H1 (cell line): ENCODE results near the gene SPRR4. TPM values are rescaled to one million over a fixed set of nuclear protein-coding genes. Genes with fewer than 3 reads are reported as not detected.

ENCODE experiments used
- CTCF ChIA-PET: fragments of 300-600 bp; sonication (Branson Sonifier 250); formaldehyde crosslinking; loops from one replicate; lab custom pipeline; 2021; ENCODE audit not compliant: partially characterized antibody; lab: Charles Lee
- POLR2A ChIA-PET: fragments of 300-600 bp; sonication (Branson Sonifier 250); formaldehyde crosslinking; loops from one replicate; lab custom pipeline; 2021; ENCODE audit warnings: inconsistent platforms; ENCODE audit not compliant: partially characterized antibody; lab: Charles Lee
- DNase-seq, 2 experiments: peaks; one replicate each; pipeline versions ENCODE4 v3.0.0 to v3.0.0-alpha.2; 2010 to 2022; ENCODE audit warnings: low spot score in 2 of 2, low read depth in 1 of 2, mixed read lengths in 1 of 2
- FAIRE-seq: peaks from 2 replicates; lab custom pipeline; 2011; peaks lifted over from hg19 to GRCh38; lab: Jason Lieb, UNC
- H2AFZ ChIP-seq: 2 replicates; pipeline ENCODE4 v1.8.1; 2012; ENCODE audit warnings: low read length, inconsistent platforms
- H2AK5ac ChIP-seq: 2 replicates; pipeline ENCODE4 v1.6.1; 2013; ENCODE audit warnings: low read depth, low read length
- H2BK120ac ChIP-seq: replicated peaks from 2 replicates; pipeline ENCODE3; 2013; ENCODE audit warnings: low read depth, low read length, inconsistent platforms
- H2BK12ac ChIP-seq: 2 replicates; pipeline ENCODE4 v1.6.1; 2013; ENCODE audit warnings: low read depth, low read length
- H2BK15ac ChIP-seq: 2 replicates; pipeline ENCODE4 v1.6.1; 2013; ENCODE audit warnings: low read length
- H2BK20ac ChIP-seq: 2 replicates; pipeline ENCODE4 v1.6.1; 2013; ENCODE audit warnings: low read length
- H2BK5ac ChIP-seq: 2 replicates; pipeline ENCODE4 v1.6.1; 2013; ENCODE audit warnings: low read depth, low read length
- H3K14ac ChIP-seq: 2 replicates; pipeline ENCODE4 v1.6.1; 2013; ENCODE audit warnings: inconsistent platforms; ENCODE audit not compliant: insufficient read length
- H3K18ac ChIP-seq: 2 replicates; pipeline ENCODE4 v1.6.1; 2013; ENCODE audit warnings: low read length; ENCODE audit errors: extremely low read depth
- H3K23ac ChIP-seq: 2 replicates; pipeline ENCODE4 v1.6.1; 2013; ENCODE audit warnings: inconsistent platforms; ENCODE audit not compliant: insufficient read length
- H3K23me2 ChIP-seq: 2 replicates; pipeline ENCODE4 v1.6.1; 2013; ENCODE audit warnings: low read depth, low read length
- H3K27ac ChIP-seq: 2 replicates; pipeline ENCODE4 v1.6.1; 2011; ENCODE audit warnings: low read depth, low read length, inconsistent platforms
- H3K27me3 ChIP-seq, 4 experiments: replicated peaks in 1 of 4; 1 replicate in 1 of 4; 2 replicates in 3 of 4; pipeline versions ENCODE4 v1.6.1 to v1.8.1; 2011 to 2013; ENCODE audit warnings: low read length in 3 of 4, mild to moderate bottlenecking in 3 of 4, inconsistent platforms in 2 of 4, mixed read lengths in 2 of 4, moderate library complexity in 1 of 4; ENCODE audit not compliant: control insufficient read depth in 3 of 4, insufficient read depth in 3 of 4; ENCODE audit errors: extremely low read depth in 1 of 4
- H3K36me3 ChIP-seq, 4 experiments: 2 replicates each; pipeline versions ENCODE4 v1.6.1 to v1.8.1; 2011 to 2013; ENCODE audit warnings: mild to moderate bottlenecking in 4 of 4, low read length in 3 of 4, moderate library complexity in 2 of 4, control low read depth in 1 of 4, inconsistent platforms in 1 of 4; ENCODE audit not compliant: insufficient read depth in 4 of 4, control insufficient read depth in 2 of 4
- H3K4ac ChIP-seq: replicated peaks from 2 replicates; pipeline ENCODE3; 2013; ENCODE audit warnings: low read length, low read depth, mixed read lengths, inconsistent platforms; ENCODE audit not compliant: insufficient read length
- H3K4me1 ChIP-seq, 4 experiments: replicated peaks in 1 of 4; 1 replicate in 1 of 4; 2 replicates in 3 of 4; pipeline versions ENCODE4 v1.6.1 to v1.8.1; 2011 to 2013; ENCODE audit warnings: low read length in 3 of 4, inconsistent platforms in 2 of 4, mixed read lengths in 1 of 4; ENCODE audit not compliant: insufficient read depth in 4 of 4, control insufficient read depth in 3 of 4
- H3K4me2 ChIP-seq, 2 experiments: 2 replicates each; pipeline versions ENCODE4 v1.6.1 to v1.8.1; 2011 to 2013; ENCODE audit warnings: low read depth in 2 of 2, low read length in 2 of 2, control low read depth in 1 of 2, inconsistent platforms in 1 of 2, mild to moderate bottlenecking in 1 of 2; ENCODE audit not compliant: insufficient read depth in 1 of 2
- H3K4me3 ChIP-seq, 4 experiments: fragments of 200-600, 300-600 bp in 1 of 4; sonication (generic), shearing (Covaris generic), sonication (Bioruptor Twin) in 1 of 4; 2 replicates each; pipeline versions ENCODE4 v1.5.1 to v1.8.1; 2011 to 2016; ENCODE audit warnings: low read length in 4 of 4, low read depth in 3 of 4, control low read depth in 2 of 4, inconsistent platforms in 2 of 4, mild to moderate bottlenecking in 2 of 4, mixed read lengths in 1 of 4, moderate library complexity in 1 of 4; ENCODE audit not compliant: insufficient read depth in 2 of 4; ENCODE audit errors: extremely low read depth in 1 of 4
- H3K56ac ChIP-seq: replicated peaks from 2 replicates; pipeline ENCODE3; 2013; ENCODE audit warnings: low read depth, mild to moderate bottlenecking, mixed read lengths, low read length, inconsistent platforms; ENCODE audit not compliant: insufficient read length
- H3K79me1 ChIP-seq: 2 replicates; pipeline ENCODE4 v1.6.1; 2013; ENCODE audit warnings: low read depth, low read length, control low read depth
- H3K79me2 ChIP-seq, 2 experiments: 2 replicates each; pipeline versions ENCODE4 v1.6.1 to v1.8.1; 2012 to 2013; ENCODE audit warnings: low read length in 2 of 2, mild to moderate bottlenecking in 2 of 2, inconsistent platforms in 1 of 2; ENCODE audit not compliant: insufficient read depth in 2 of 2, control insufficient read depth in 1 of 2
- H3K9ac ChIP-seq, 4 experiments: replicated peaks in 1 of 4; 1 replicate in 1 of 4; 2 replicates in 3 of 4; pipeline versions ENCODE4 v1.6.1 to v1.8.1; 2011 to 2013; ENCODE audit warnings: low read depth in 3 of 4, low read length in 3 of 4, control low read depth in 2 of 4, mild to moderate bottlenecking in 2 of 4, moderate library complexity in 2 of 4, inconsistent platforms in 1 of 4; ENCODE audit errors: extremely low read depth in 1 of 4
- H3K9me3 ChIP-seq, 2 experiments: 2 replicates each; pipeline versions ENCODE4 v1.6.1 to v1.8.1; 2012 to 2013; ENCODE audit warnings: mild to moderate bottlenecking in 2 of 2, moderate library complexity in 2 of 2, control low read depth in 1 of 2, inconsistent platforms in 1 of 2, low read depth in 1 of 2, low read length in 1 of 2, mixed read lengths in 1 of 2; ENCODE audit not compliant: insufficient read depth in 2 of 2
- H4K20me1 ChIP-seq, 2 experiments: replicated peaks in 1 of 2; 2 replicates each; pipeline versions ENCODE3 to v1.8.1; 2011 to 2013; ENCODE audit warnings: inconsistent platforms in 2 of 2, low read length in 2 of 2, mild to moderate bottlenecking in 1 of 2; ENCODE audit not compliant: insufficient read depth in 2 of 2, control insufficient read depth in 1 of 2
- H4K5ac ChIP-seq: 2 replicates; pipeline ENCODE4 v1.6.1; 2013; ENCODE audit warnings: low read length, low read depth, mixed read lengths, inconsistent platforms; ENCODE audit not compliant: insufficient read length
- H4K8ac ChIP-seq: 2 replicates; pipeline ENCODE4 v1.8.0; 2013; ENCODE audit warnings: mild to moderate bottlenecking, moderate library complexity, low read length, inconsistent platforms; ENCODE audit not compliant: insufficient read depth; ENCODE audit errors: extremely low read depth
- H4K91ac ChIP-seq: replicated peaks from 2 replicates; pipeline ENCODE3; 2013; ENCODE audit warnings: low read length, mixed read lengths, inconsistent platforms; ENCODE audit not compliant: insufficient read length
- CHD1 ChIP-seq: IDR thresholded peaks from 2 replicates; pipeline ENCODE4 v1.6.1; 2012; ENCODE audit warnings: low read depth, low read length, improper control_type of control experiment
- E2F6 ChIP-seq: IDR thresholded peaks from 2 replicates; pipeline ENCODE4 v1.6.1; 2012; ENCODE audit warnings: inconsistent platforms
- EZH2 ChIP-seq: fragments of 200-600 bp; sonication (generic); IDR thresholded peaks from 2 replicates; pipeline ENCODE4 v1.7.1; 2012; ENCODE audit warnings: low read depth, mild to moderate bottlenecking, moderate library complexity, low read length, inconsistent platforms; ENCODE audit not compliant: severe bottlenecking
- MAFK ChIP-seq: IDR thresholded peaks from 2 replicates; pipeline ENCODE4 v1.6.1; 2012; ENCODE audit warnings: low read depth, mild to moderate bottlenecking, improper control_type of control experiment, low read length
- MAX ChIP-seq: IDR thresholded peaks from 2 replicates; pipeline ENCODE4 v1.6.1; 2012; ENCODE audit warnings: inconsistent platforms
- SIRT6 ChIP-seq: IDR thresholded peaks from one replicate; pipeline ENCODE4 v1.7.1; 2012; ENCODE audit warnings: low read length, inconsistent platforms
- polyA plus RNA-seq, 7 experiments: library from polyadenylated mRNA; depleted of rRNA in 3 of 7; stranded (reverse) in 5 of 7; unstranded in 2 of 7; fragments of >200 nt in 5 of 7; fragments of 200-250 nt in 2 of 7; gene quantifications; 1 replicate in 5 of 7; 2 replicates in 1 of 7; 4 replicates in 1 of 7; pipeline versions ENCODE4 v1.2.1 to v1.2.3, GENCODE V29; 2011 to 2013; ENCODE audit warnings: missing spikeins in 2 of 7, mixed read lengths in 2 of 7
- total RNA-seq: library from RNA; stranded (reverse); fragmentation: NEBNext Ultra II Directional; extraction: Animal tissue kit (Norgen Biotek cat#: 25700); gene quantifications from 2 replicates; pipeline ENCODE4 v1.2.1, GENCODE V29; 2021

The SPRR4 gene
- total and polyA plus RNA-seq, 2 of the 8 experiments (the other 6 are each of a cell fraction or from before 2014, with no cell fraction given) = not detected

- no peak for FAIRE-seq
- CTCF ChIA-PET = interaction anchor here (1.2 kb wide), 1 partner anchor 9 kb away, joined by 3 read pairs; no protein-coding TSS in a partner anchor
Measured at GRCh38 chr1:152983234-152983633, 12.8 kb downstream of the SPRR4 start.

More at GRCh38 chr1:152983234-152983633, 12.8 kb downstream of the SPRR4 start:
- Histone ChIP-seq H4K20me1 (no peaks in the 10 kb centered on the region), H2BK120ac (no peak overlapping the region), H3K9ac (no peak overlapping the region), H3K27me3 (no peaks in the 10 kb centered on the region), H3K4me2 (no peak overlapping the region), H3K4ac (no peak overlapping the region), H2AFZ (no peak overlapping the region), H3K4me1 (no peaks in the 10 kb centered on the region), H2AK5ac (no peak overlapping the region), H3K23me2 (no peaks in the 10 kb centered on the region; the same call in 1 of the 2 replicates), H3K14ac (no peak overlapping the region), H3K36me3 (no peaks in the 10 kb centered on the region), H4K8ac (no peak overlapping the region)
- POLR2A ChIA-PET = no interaction called here
- no peak for TF ChIP-seq CHD1
- TF ChIP-seq MAX = no peak
- no peak for TF ChIP-seq SIRT6
- TF ChIP-seq E2F6 = no peak
- TF ChIP-seq MAFK = no peak
- no peak for TF ChIP-seq EZH2
- TF ChIP-seq, all 59 proteins: peak for 0
- Histone ChIP-seq H3K79me1 (no peaks in the 10 kb centered on the region), H4K5ac (no peak overlapping the region), H2BK20ac (no peak overlapping the region), H3K9me3 (no peaks in the 10 kb centered on the region), H3K27ac (no peak overlapping the region), H2BK12ac (no peak overlapping the region), H3K79me2 (no peaks in the 10 kb centered on the region), H2BK15ac (no peak overlapping the region), H2BK5ac (no peak overlapping the region), H3K4me3 (no peak overlapping the region), H4K91ac (no peak overlapping the region), H3K56ac (no peak overlapping the region), H3K18ac (no peak overlapping the region), H3K23ac (no peak overlapping the region)
- no peak for DNase-seq
